IMR-90 (cell line): ENCODE results near the gene IGDCC3. TPM values are rescaled to one million over a fixed set of nuclear protein-coding genes. Genes with fewer than 3 reads are reported as not detected.

Source experiments
- ATAC-seq: fragments of 200-7000 bp; cut with Tn5 transposase; 2 replicates; pipeline ENCODE4 v1.9.1; 2020; ENCODE audit warnings: low read depth, mild to moderate bottlenecking, moderate library complexity
- BruUV-seq: library from RNA; stranded (reverse); fragments of 400-500 nt; replicated peaks from 2 replicates; lab custom pipeline; 2021; lab: Mats Ljungman, UMichigan
- CTCF ChIA-PET: fragments of 300-600 bp; formaldehyde crosslinking; extraction: SDS; loops from one replicate; lab custom pipeline; 2021; ENCODE audit warnings: antibody characterized with exemption; lab: Yijun Ruan, JAX
- POLR2A ChIA-PET: fragments of 300-600 bp; sonication (Branson Sonifier 250); formaldehyde crosslinking; loops from one replicate; lab custom pipeline; 2022; ENCODE audit warnings: antibody characterized with exemption; ENCODE audit not compliant: unreplicated experiment; lab: Charles Lee
- DNase-seq: peaks from one replicate; pipeline ENCODE4 v3.0.0; 2013
- H2AFZ ChIP-seq: replicated peaks from 2 replicates; pipeline ENCODE3; 2013; ENCODE audit warnings: low read length, mild to moderate bottlenecking; ENCODE audit not compliant: poor library complexity
- H2AK5ac ChIP-seq: 2 replicates; pipeline ENCODE4 v1.6.1; 2013; ENCODE audit warnings: low read depth, low read length, inconsistent platforms
- H2AK9ac ChIP-seq: replicated peaks from 2 replicates; pipeline ENCODE3; 2013; ENCODE audit warnings: mild to moderate bottlenecking, low read depth, low read length, moderate library complexity; ENCODE audit not compliant: poor library complexity
- H2BK120ac ChIP-seq: 2 replicates; pipeline ENCODE4 v1.6.1; 2013; ENCODE audit warnings: low read depth, low read length, inconsistent platforms
- H2BK15ac ChIP-seq: 3 replicates; pipeline ENCODE4 v1.6.1; 2013; ENCODE audit warnings: low read depth, low read length, inconsistent platforms
- H2BK20ac ChIP-seq: 2 replicates; pipeline ENCODE4 v1.6.1; 2013; ENCODE audit warnings: low read depth, mild to moderate bottlenecking, inconsistent platforms, low read length, moderate library complexity
- H2BK5ac ChIP-seq: 2 replicates; pipeline ENCODE4 v1.6.1; 2013; ENCODE audit warnings: mild to moderate bottlenecking, low read depth, low read length, inconsistent platforms; ENCODE audit not compliant: poor library complexity, severe bottlenecking
- H3K14ac ChIP-seq: replicated peaks from 2 replicates; pipeline ENCODE4 v1.6.1; 2013; ENCODE audit warnings: low read depth, low read length, inconsistent platforms
- H3K18ac ChIP-seq: 2 replicates; pipeline ENCODE4 v1.6.1; 2013; ENCODE audit warnings: low read depth, low read length, control low read depth
- H3K23ac ChIP-seq: 2 replicates; pipeline ENCODE4 v1.6.1; 2013; ENCODE audit warnings: low read depth, low read length, inconsistent platforms
- H3K27ac ChIP-seq: 2 replicates; pipeline ENCODE4 v1.5.1; 2013; ENCODE audit warnings: mild to moderate bottlenecking, control low read depth, low read length; ENCODE audit not compliant: insufficient read depth
- H3K27me3 ChIP-seq: 2 replicates; pipeline ENCODE4 v1.6.1; 2013; ENCODE audit warnings: low read length; ENCODE audit not compliant: control insufficient read depth, insufficient read depth
- H3K36me3 ChIP-seq: 2 replicates; pipeline ENCODE4 v1.6.1; 2013; ENCODE audit warnings: low read length, mixed read lengths; ENCODE audit not compliant: control insufficient read depth, insufficient read depth
- H3K4ac ChIP-seq: 2 replicates; pipeline ENCODE4 v1.6.1; 2013; ENCODE audit warnings: low read depth, low read length, inconsistent platforms
- H3K4me1 ChIP-seq: 2 replicates; pipeline ENCODE4 v1.6.1; 2013; ENCODE audit warnings: low read length, mixed read lengths; ENCODE audit not compliant: control insufficient read depth, insufficient read depth
- H3K4me2 ChIP-seq: 2 replicates; pipeline ENCODE4 v1.6.1; 2013; ENCODE audit warnings: low read depth, mild to moderate bottlenecking, control low read depth, low read length, moderate library complexity
- H3K4me3 ChIP-seq: 2 replicates; pipeline ENCODE4 v1.5.1; 2013; ENCODE audit warnings: low read depth, mild to moderate bottlenecking, control low read depth, low read length, moderate library complexity; ENCODE audit not compliant: insufficient read depth
- H3K56ac ChIP-seq: 2 replicates; pipeline ENCODE4 v1.6.1; 2013; ENCODE audit warnings: low read length, inconsistent platforms; ENCODE audit not compliant: insufficient read depth; ENCODE audit errors: extremely low read depth
- H3K79me1 ChIP-seq, 2 experiments: 2 replicates each; pipeline ENCODE4 v1.6.1; 2013; ENCODE audit warnings: low read length in 2 of 2, inconsistent platforms in 1 of 2, low read depth in 1 of 2
- H3K9ac ChIP-seq: 2 replicates; pipeline ENCODE4 v1.6.1; 2013; ENCODE audit warnings: low read depth, low read length, control low read depth
- H3K9me1 ChIP-seq: 2 replicates; pipeline ENCODE4 v1.6.1; 2013; ENCODE audit warnings: low read length, inconsistent platforms; ENCODE audit not compliant: insufficient read depth
- H3K9me3 ChIP-seq: 2 replicates; pipeline ENCODE4 v1.6.1; 2013; ENCODE audit warnings: low read length; ENCODE audit not compliant: control insufficient read depth, insufficient read depth
- H4K20me1 ChIP-seq: 2 replicates; pipeline ENCODE4 v1.6.1; 2013; ENCODE audit warnings: low read length, inconsistent platforms; ENCODE audit not compliant: insufficient read depth
- H4K5ac ChIP-seq: 2 replicates; pipeline ENCODE4 v1.6.1; 2013; ENCODE audit warnings: mild to moderate bottlenecking, low read depth, low read length, control low read depth
- H4K8ac ChIP-seq, 2 experiments: 2 replicates each; pipeline ENCODE4 v1.6.1; 2013; ENCODE audit warnings: low read depth in 2 of 2, low read length in 2 of 2, control low read depth in 1 of 2, inconsistent platforms in 1 of 2
- H4K91ac ChIP-seq: 2 replicates; pipeline ENCODE4 v1.6.1; 2013; ENCODE audit warnings: low read depth, low read length, inconsistent platforms; ENCODE audit not compliant: insufficient read depth
- BHLHE40 ChIP-seq: fragments of 150-350 bp; IDR thresholded peaks from 2 replicates; pipeline ENCODE4 v1.6.1; 2016; ENCODE audit warnings: mild to moderate bottlenecking, low read depth, low read length
- WGBS, 2 experiments: methylation state at CpG; one replicate each; pipeline versions ENCODE4 v1.1.5 to v1.1.7; 2013; ENCODE audit warnings: missing lambda C conversion rate in 2 of 2; ENCODE audit not compliant: insufficient read length in 1 of 2; ENCODE audit errors: extremely low coverage in 2 of 2; 5-methylcytosine and 5-hydroxymethylcytosine counted together
- dilution Hi-C: fragments of 300-500 bp; cut with HindIII; formaldehyde crosslinking; loops from one replicate; pipeline ENCODE4 v1.14.3; 2018; ENCODE audit warnings: low sequenced_read_pairs; ENCODE audit not compliant: unreplicated experiment
- in situ Hi-C: fragments of 300-500 bp; cut with MboI; formaldehyde crosslinking; loops from 3 replicates; pipeline ENCODE4 v1.14.3; 2019; ENCODE audit warnings: low sequenced_read_pairs, inconsistent platforms, mixed read lengths
- intact Hi-C: fragments of 100-400 bp; cut with micrococcal nuclease; formaldehyde crosslinking; loops from 2 replicates; pipeline ENCODE4 v1.10.0; 2022
- polyA plus RNA-seq, 3 experiments: library from polyadenylated mRNA; depleted of rRNA; stranded (reverse); fragments of >200 nt; gene quantifications; 2 replicates each; pipeline ENCODE4 v1.2.3, GENCODE V29; 2012; ENCODE audit warnings: low replicate concordance in 1 of 3
- total RNA-seq: library from RNA; depleted of rRNA; stranded (reverse); fragments of >200 nt; gene quantifications from 2 replicates; pipeline ENCODE4 v1.2.3, GENCODE V29; 2012
- TF ChIP-seq, protein P1 (sequence below): conservative IDR thresholded peaks from 2 replicates; pipeline ENCODE4 v1.5.1; 2012; ENCODE audit warnings: mild to moderate bottlenecking, low read depth, low read length, improper control_type of control experiment

IGDCC3 gene
- total and polyA plus RNA-seq, 2 of the 4 experiments (the other 2 are of a cell fraction), result 0.18 to 0.19 TPM

DNA sequence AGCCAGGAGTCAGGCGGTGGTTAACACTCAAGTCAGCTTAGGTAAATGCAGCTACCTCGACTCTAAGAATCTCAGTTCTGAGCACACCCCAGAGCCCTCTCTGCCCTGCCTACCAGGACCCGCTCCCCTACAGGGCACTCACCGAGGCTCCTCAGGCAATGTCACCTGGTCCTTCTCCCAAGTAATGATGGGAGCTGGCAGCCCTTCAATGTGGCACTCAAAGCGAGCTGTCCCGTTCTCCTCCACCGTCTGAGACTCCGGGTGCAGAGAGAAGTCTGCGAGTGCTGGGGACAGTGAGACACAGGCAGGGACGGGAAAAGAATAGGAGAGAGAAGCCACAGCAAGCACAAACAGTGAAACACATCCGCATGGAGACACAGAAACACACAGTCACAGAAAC is 32.2 kb upstream of the IGDCC3 start:
- ATAC-seq (no peak), DNase-seq (no peak)
- no peaks in the 10 kb centered on the region for H4K20me1 ChIP-seq
- H3K23ac ChIP-seq, result no peak overlapping the region
- H3K36me3 ChIP-seq, result no peaks in the 10 kb centered on the region
- ChIA-PET CTCF (interaction anchor here (1.7 kb wide), 1 partner anchor 10 kb away, joined by 6 read pairs; no protein-coding TSS in a partner anchor), POLR2A (no interaction called here)
- 100% methylated on average over 4 of the region's 11 CpGs; no CpG with 5 or more reads in 1 of the 2 experiments for WGBS, 2 experiments
- no peak overlapping the region for H2AFZ ChIP-seq
- H3K9ac ChIP-seq, result no peak overlapping the region
- intact Hi-C loops, result no loop called here
- dilution Hi-C loops, result no loop called here
- H2AK5ac ChIP-seq, result peak overlapping the region; percentile 30
- H4K5ac ChIP-seq, result no peak overlapping the region
- H3K27ac ChIP-seq, result no peak overlapping the region
- H2BK5ac ChIP-seq, result no peak overlapping the region
- H3K14ac ChIP-seq, result no peak overlapping the region
- H3K56ac ChIP-seq, result no peak overlapping the region
- H3K18ac ChIP-seq, result no peak overlapping the region
- peaks cover 2% of the 10 kb centered on the region; the same call in 1 of the 2 replicates for H3K27me3 ChIP-seq
- peak overlapping the region; percentile 32 for H2BK20ac ChIP-seq
- peaks cover 12% of the 10 kb centered on the region for H3K9me1 ChIP-seq
- H2BK120ac ChIP-seq, result peak overlapping the region; percentile 35
- no peak overlapping the region for H2AK9ac ChIP-seq
- no peaks in the 10 kb centered on the region for H3K9me3 ChIP-seq
- 0 out of 4 replicates have a peak, but pooled peaks cover 0 to 6% of the 10 kb centered on the region in 2 experiments for H3K79me1 ChIP-seq
- no peak overlapping the region for H3K4me3 ChIP-seq
- H3K4me1 ChIP-seq, result peaks cover 7% of the 10 kb centered on the region
- H2BK15ac ChIP-seq, result 0 out of 3 replicates have a peak overlapping the region, but pooled peaks have one; percentile 23
- no TSS peak for BruUV-seq
- no peak overlapping the region for H4K8ac ChIP-seq
- TF ChIP-seq, protein P1, sequence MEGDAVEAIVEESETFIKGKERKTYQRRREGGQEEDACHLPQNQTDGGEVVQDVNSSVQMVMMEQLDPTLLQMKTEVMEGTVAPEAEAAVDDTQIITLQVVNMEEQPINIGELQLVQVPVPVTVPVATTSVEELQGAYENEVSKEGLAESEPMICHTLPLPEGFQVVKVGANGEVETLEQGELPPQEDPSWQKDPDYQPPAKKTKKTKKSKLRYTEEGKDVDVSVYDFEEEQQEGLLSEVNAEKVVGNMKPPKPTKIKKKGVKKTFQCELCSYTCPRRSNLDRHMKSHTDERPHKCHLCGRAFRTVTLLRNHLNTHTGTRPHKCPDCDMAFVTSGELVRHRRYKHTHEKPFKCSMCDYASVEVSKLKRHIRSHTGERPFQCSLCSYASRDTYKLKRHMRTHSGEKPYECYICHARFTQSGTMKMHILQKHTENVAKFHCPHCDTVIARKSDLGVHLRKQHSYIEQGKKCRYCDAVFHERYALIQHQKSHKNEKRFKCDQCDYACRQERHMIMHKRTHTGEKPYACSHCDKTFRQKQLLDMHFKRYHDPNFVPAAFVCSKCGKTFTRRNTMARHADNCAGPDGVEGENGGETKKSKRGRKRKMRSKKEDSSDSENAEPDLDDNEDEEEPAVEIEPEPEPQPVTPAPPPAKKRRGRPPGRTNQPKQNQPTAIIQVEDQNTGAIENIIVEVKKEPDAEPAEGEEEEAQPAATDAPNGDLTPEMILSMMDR, result no peak
- no peak for TF ChIP-seq BHLHE40
- in situ Hi-C loops, result no loop called here
- H4K91ac ChIP-seq, result no peak overlapping the region
- peak overlapping the region; percentile 28 for H3K4ac ChIP-seq
- H3K4me2 ChIP-seq, result no peak overlapping the region
